ENCODE data around the gene GSTM3.
"Not testable (repeated sequence)": the region's sequence is repeated elsewhere in the genome, so short reads cannot be mapped to it uniquely, and the experiment has no call there.

Gene GSTM3

DNA sequence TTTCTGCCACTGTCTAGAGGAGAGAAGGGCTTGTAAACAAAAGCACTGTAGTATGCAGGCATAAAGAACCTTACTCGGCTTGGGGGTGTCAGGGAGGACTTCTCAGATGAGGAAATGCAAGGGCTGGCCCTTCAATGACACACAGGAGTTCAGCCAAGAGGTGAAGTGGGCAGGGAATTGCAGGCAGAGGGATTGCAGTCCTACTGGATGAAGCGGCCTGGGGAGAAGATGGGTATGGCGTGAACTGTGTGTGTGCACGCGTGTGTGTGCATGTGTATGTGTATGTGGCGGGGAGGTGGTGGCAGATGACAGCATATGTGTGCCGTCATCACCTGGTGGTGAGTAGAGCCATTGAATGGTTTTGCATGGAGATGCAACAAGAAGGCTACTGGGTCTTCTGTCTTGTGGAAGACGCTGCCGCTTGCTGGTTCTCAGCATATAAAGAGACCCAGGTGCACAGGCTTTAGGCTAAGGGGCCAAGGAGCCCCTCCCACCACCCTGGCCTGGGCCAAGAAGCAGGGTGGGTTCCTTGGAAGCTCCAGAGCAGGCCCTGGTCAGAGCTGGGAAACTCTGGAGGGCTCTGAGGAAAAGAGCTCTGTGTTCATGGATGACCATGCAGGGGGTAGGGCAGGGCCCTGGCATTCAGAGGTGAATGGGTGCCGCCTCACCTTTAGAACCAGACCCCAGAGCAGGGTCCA, 26.9 kb upstream of the GSTM3 start:
- H3K9me3 ChIP-seq (ENCODE audit: control insufficient read depth, insufficient read depth, low read length), result no peaks in the 10 kb centered on the region
- no peak overlapping the region for H3K27ac ChIP-seq (ENCODE audit: low read length)
- H3K4me1 ChIP-seq (ENCODE audit: control insufficient read depth, insufficient read depth, low read length), result no peaks in the 10 kb centered on the region; the same call in 1 of the 2 replicates
- no peaks in the 10 kb centered on the region for H3K36me3 ChIP-seq (ENCODE audit: control insufficient read depth, insufficient read depth, low read length)
- DNase-seq (ENCODE audit: low read depth, low spot score), result no peak
- H3K27me3 ChIP-seq (ENCODE audit: control insufficient read depth, insufficient read depth, low read length), result no peaks in the 10 kb centered on the region
- H3K4me3 ChIP-seq (ENCODE audit: low read length), result no peak overlapping the region
- WGBS (ENCODE audit: insufficient coverage, insufficient read length), result no CpG with 5 or more reads among the region's 10 CpGs

DNA sequence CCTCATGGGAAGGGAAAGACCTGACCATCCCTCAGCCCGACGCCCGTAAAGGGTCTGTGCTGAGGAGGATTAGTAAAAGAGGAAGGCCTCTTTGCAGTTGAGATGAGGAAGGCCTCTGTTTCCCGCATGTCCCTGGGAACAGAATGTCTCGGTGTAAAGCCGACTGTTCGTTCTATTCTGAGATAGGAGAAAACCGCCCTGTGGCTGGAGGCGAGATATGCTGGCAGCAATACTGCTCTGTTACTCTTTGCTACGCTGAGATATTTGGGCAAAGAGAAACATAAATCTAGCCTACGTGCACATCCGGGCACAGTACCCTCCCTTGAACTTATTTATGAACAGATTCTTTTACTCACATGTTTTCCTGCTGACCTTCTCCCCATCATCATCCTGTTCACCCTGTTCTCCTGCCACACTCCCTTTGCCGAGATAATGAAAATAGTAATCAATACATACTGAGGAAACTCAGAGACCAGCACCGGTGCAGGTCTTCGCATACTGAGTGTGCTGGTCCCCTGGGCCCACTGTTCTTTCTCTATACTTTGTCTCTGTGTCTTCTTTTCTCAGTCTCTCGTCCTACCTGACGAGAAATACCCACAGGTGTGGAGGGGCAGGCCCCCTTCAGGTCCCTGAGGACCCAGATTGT, 26.3 kb upstream of the GSTM3 start:
- H3K4me1 ChIP-seq (ENCODE audit: control insufficient read depth, insufficient read depth, low read length); H3K27ac ChIP-seq (ENCODE audit: low read length); DNase-seq (ENCODE audit: low read depth, low spot score); H3K27me3 ChIP-seq (ENCODE audit: control insufficient read depth, insufficient read depth, low read length); H3K36me3 ChIP-seq (ENCODE audit: control insufficient read depth, insufficient read depth, low read length); H3K4me3 ChIP-seq (ENCODE audit: low read length); H3K9me3 ChIP-seq (ENCODE audit: control insufficient read depth, insufficient read depth, low read length): not testable (repeated sequence)
- no CpG with 5 or more reads among the region's 17 CpGs for WGBS (ENCODE audit: insufficient coverage, insufficient read length)

DNA sequence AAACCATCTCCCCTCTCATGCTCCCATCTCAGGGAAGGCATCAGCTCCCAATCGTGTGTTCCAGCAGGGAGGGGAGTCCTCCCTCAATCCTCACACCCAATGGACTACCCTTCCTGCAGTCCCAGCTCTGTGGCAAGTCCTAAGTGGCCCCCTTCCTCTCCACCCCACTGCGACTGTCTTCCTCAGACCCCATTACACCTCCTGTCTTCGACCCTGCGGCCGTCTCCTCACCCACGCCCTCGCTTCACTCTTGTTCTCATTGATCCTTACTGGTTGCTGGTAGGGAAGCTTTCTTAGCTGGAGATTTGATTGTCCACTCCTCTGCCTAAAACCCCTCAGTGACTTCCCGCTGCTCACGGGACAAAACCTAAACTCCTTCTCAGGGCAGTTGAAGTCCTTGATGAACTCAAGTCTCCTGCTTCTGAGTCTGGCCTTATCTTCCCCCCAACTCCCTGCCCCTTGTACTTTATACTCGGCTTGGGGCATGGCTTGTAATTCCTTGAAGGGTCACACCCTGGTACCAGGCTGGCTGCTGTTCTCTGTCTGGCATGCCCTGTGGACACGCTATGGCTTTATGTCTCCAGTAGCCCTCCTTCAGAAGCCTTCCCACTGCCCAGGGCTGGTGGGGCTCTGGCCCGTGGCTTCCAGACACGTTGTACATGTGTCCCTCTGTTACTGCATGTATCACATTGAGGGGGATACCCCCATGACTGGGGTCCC, 25.2 kb upstream of the GSTM3 start:
- Histone ChIP-seq H3K27ac (ENCODE audit: low read length) (no peak overlapping the region), H3K4me1 (ENCODE audit: control insufficient read depth, insufficient read depth, low read length) (no peaks in the 10 kb centered on the region; the same call in 1 of the 2 replicates), H3K9me3 (ENCODE audit: control insufficient read depth, insufficient read depth, low read length) (no peaks in the 10 kb centered on the region), H3K4me3 (ENCODE audit: low read length) (no peak overlapping the region), H3K36me3 (ENCODE audit: control insufficient read depth, insufficient read depth, low read length) (no peaks in the 10 kb centered on the region; the same call in 1 of the 2 replicates), H3K27me3 (ENCODE audit: control insufficient read depth, insufficient read depth, low read length) (no peaks in the 10 kb centered on the region)
- WGBS (ENCODE audit: insufficient coverage, insufficient read length), result no CpG with 5 or more reads among the region's 13 CpGs
- DNase-seq (ENCODE audit: low read depth, low spot score), result no peak

DNA sequence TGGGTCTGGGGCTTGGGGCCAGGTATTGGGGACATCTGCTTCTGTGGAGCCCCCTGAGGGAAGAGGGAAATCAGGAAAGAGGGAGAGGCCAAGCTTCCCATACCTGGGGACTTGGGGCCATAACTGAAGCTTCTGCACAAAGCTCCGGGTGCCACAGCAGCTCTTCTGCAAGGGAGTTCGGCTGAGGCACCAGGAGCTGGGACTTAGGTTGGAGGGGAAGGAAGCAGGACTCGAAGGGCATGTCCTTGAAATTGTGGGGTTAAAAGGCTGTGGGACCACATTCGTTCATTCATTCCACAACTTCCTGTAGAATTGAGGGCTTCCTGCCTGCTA, 24.6 kb upstream of the GSTM3 start:
- no peaks in the 10 kb centered on the region; the same call in 1 of the 2 replicates for H3K4me1 ChIP-seq (ENCODE audit: control insufficient read depth, insufficient read depth, low read length)
- no peak for DNase-seq (ENCODE audit: low read depth, low spot score)
- no peak overlapping the region for H3K27ac ChIP-seq (ENCODE audit: low read length)
- H3K9me3 ChIP-seq (ENCODE audit: control insufficient read depth, insufficient read depth, low read length), result no peaks in the 10 kb centered on the region
- H3K36me3 ChIP-seq (ENCODE audit: control insufficient read depth, insufficient read depth, low read length), result no peaks in the 10 kb centered on the region; the same call in 1 of the 2 replicates
- no peaks in the 10 kb centered on the region for H3K27me3 ChIP-seq (ENCODE audit: control insufficient read depth, insufficient read depth, low read length)
- WGBS (ENCODE audit: insufficient coverage, insufficient read length), result no CpG with 5 or more reads among the region's 4 CpGs
- H3K4me3 ChIP-seq (ENCODE audit: low read length), result no peak overlapping the region

DNA sequence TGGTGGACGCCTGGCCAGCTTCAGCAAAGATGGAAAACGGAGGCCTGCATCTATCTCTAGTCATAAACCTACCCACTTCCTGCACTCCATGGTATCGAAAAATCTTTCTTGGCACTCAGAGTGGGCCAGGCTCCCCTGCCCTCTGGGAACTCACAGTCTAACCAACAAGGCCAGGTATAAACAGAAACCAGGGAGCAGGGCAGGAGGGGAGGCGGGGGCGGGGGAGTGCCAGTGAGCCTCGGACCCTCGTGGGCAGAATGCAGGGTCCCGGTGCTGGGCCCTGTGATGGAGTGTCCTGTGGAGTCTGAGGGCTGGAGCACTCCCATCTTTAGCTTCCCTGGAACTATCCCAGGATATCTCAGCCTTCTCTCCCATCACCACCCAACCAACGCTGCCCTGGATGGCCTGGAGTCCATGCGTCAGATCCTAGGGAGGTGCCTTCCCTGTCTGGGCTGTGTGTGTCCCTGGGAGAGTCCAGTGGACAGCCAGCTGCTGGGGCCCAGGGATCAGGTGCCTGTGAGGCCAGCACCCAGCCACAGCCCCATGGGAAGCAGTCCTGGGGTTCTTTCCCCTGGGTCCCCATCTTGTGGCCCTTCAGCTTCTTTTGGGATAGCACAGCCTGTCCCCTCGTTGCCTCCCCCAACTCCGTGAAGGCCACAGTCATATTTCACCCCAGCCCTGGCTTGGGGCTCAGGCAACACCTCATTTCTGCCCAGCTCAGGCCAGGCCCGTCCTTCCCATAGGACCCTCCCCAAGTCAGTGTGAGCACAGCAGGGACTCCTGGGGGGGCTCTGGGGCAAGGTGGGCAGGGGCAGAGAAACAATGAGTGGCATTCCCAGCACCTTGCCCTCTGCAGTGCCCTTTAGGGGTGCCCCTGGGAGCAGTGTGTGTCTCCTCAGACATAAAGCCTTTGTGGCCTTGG, 24.0 kb upstream of the GSTM3 start:
- no peaks in the 10 kb centered on the region for H3K27me3 ChIP-seq (ENCODE audit: control insufficient read depth, insufficient read depth, low read length)
- WGBS (ENCODE audit: insufficient coverage, insufficient read length), result no CpG with 5 or more reads among the region's 13 CpGs

DNA sequence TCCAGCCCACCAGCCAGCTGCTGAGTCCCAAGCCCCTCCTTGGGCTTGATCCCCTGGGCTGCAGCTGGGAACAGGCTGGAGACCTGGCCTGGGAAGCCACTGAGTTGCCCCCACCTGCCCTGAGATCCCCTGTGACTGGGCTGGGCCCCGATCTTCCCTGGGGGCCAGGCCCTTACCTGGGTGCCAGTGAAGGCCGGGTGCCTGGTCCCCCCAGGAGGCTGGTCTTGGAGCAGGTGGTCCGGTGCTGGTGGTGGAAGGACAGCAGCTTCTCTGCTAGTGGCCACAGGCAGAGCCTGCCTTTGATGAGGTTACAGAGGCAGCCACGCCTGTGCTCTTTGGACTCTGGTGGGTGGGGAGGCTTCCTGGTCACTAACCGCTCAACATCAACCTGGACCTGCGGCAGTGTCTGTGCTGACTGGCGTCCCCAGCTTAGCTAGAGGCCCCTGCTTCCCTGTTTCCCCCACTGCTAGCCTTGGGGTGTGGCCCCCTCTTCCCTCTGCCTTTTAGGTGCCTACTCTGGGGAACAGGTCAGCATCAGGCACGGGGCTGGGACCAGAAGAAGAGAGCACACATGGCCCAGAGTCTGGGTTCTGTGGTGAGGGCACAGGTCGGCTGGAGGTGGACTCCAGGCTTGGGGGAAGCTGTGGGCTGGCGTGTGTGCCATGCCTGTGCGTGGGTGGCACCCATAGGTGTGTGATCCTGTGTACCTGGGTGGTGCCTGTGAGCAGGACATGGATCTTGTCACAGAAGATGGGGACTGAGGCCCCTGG, 23.0 kb upstream of the GSTM3 start, which contains the start of gene EPS8L3:
TSS of gene EPS8L3 (minus strand) at position 278 of the 770 bp plus-strand sequence. CDS start 2,174 bp downstream, outside the sequence.
- H3K27me3 ChIP-seq (ENCODE audit: control insufficient read depth, insufficient read depth, low read length), result no peaks in the 10 kb centered on the region
- no peaks in the 10 kb centered on the region; the same call in 1 of the 2 replicates for H3K36me3 ChIP-seq (ENCODE audit: control insufficient read depth, insufficient read depth, low read length)
- no peak within 1 kb of the TSS for H3K4me3 ChIP-seq (ENCODE audit: low read length)
- H3K4me1 ChIP-seq (ENCODE audit: control insufficient read depth, insufficient read depth, low read length), result no peaks in the 10 kb centered on the region
- no peak within 1 kb of the TSS for H3K27ac ChIP-seq (ENCODE audit: low read length)
- no CpG with 5 or more reads among the region's 11 CpGs for WGBS (ENCODE audit: insufficient coverage, insufficient read length)
- no peak for DNase-seq (ENCODE audit: low read depth, low spot score)
- H3K9me3 ChIP-seq (ENCODE audit: control insufficient read depth, insufficient read depth, low read length), result no peaks in the 10 kb centered on the region

More for the DNA sequence above, 24.0 kb upstream of the GSTM3 start:
- H3K4me3 ChIP-seq (ENCODE audit: low read length), result no peak overlapping the region
- DNase-seq (ENCODE audit: low read depth, low spot score), result no peak
- no peaks in the 10 kb centered on the region for H3K4me1 ChIP-seq (ENCODE audit: control insufficient read depth, insufficient read depth, low read length)
- no peaks in the 10 kb centered on the region for H3K9me3 ChIP-seq (ENCODE audit: control insufficient read depth, insufficient read depth, low read length)
- no peaks in the 10 kb centered on the region; the same call in 1 of the 2 replicates for H3K36me3 ChIP-seq (ENCODE audit: control insufficient read depth, insufficient read depth, low read length)
- no peak overlapping the region for H3K27ac ChIP-seq (ENCODE audit: low read length)

DNA sequence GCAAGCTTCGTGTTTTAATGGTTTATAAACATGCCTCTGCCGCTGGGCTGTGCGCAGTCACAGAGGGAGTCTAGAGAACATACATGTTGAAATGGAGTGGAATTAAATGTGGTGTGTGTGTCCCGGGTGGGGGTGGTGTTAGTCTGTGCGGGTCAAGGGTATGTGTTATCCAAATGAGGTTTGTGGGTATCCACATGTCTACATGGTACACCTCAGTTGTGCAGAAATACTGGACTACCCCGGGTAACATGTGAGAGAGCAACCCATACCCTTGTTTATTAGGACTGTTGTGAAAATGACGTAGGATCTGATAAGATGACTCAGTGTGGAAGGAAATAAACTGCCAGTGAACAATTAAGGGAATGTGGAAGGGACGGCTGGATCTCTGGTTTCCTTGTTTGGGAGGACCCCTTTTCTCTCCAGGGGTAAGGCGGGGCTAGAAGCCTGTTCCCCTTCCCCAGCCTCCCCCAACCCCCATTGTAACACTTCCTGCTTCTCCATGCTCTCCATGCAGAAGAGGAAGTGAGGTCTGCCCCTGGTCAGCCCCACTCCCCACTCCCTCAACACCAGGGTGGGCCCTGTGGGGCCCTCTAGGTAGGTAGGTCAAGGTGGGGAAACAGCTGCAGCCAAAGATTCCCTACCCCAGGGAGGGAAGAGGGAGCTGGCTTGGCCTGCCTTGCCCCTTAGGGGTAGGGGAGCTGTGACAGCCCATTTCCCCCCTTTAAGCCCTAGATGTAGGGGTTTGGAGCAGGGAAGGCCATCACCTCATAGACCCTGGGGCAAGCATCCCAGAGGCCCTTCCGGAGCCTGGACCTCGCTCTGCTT, 22.2 kb upstream of the GSTM3 start:
- Histone ChIP-seq H3K4me1 (ENCODE audit: control insufficient read depth, insufficient read depth, low read length) (no peaks in the 10 kb centered on the region), H3K9me3 (ENCODE audit: control insufficient read depth, insufficient read depth, low read length) (no peaks in the 10 kb centered on the region), H3K27me3 (ENCODE audit: control insufficient read depth, insufficient read depth, low read length) (no peaks in the 10 kb centered on the region), H3K27ac (ENCODE audit: low read length) (no peak overlapping the region), H3K36me3 (ENCODE audit: control insufficient read depth, insufficient read depth, low read length) (no peaks in the 10 kb centered on the region; the same call in 1 of the 2 replicates), H3K4me3 (ENCODE audit: low read length) (no peak overlapping the region)
- no CpG with 5 or more reads among the region's 11 CpGs for WGBS (ENCODE audit: insufficient coverage, insufficient read length)
- no peak for DNase-seq (ENCODE audit: low read depth, low spot score)

DNA sequence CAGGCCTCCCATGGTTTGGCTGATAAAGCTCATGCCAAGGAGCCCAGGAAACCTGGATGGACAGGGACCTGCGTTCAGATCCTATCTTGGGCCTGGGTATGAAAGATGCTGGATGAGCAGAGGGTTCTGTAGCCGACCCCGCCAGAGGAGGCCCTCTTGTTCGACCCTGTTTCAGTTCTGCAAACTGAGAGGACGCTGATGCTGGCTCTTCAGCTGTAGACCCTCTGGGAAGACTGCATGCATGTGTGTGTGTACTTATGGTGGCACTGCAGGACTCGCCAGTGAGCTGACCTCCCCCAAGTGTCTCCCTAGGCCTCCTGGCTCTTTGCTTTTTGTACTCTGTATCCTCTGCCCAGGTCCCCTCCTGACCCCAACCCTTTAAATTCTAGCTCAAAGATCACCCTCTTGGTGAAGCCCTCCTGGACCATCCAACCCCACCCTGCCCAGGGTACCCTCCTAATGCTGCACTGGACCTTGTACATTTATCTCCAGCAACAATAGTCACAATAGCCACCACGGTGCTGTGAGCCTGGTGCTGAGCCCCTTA, 21.3 kb upstream of the GSTM3 start:
- DNase-seq (ENCODE audit: low read depth, low spot score), result no peak
- WGBS (ENCODE audit: insufficient coverage, insufficient read length), result no CpG with 5 or more reads among the region's 7 CpGs
- H3K27me3 ChIP-seq (ENCODE audit: control insufficient read depth, insufficient read depth, low read length), result no peaks in the 10 kb centered on the region
- H3K36me3 ChIP-seq (ENCODE audit: control insufficient read depth, insufficient read depth, low read length), result no peaks in the 10 kb centered on the region; the same call in 1 of the 2 replicates
- no peaks in the 10 kb centered on the region for H3K4me1 ChIP-seq (ENCODE audit: control insufficient read depth, insufficient read depth, low read length)
- H3K27ac ChIP-seq (ENCODE audit: low read length), result no peak overlapping the region
- no peak overlapping the region for H3K4me3 ChIP-seq (ENCODE audit: low read length)
- H3K9me3 ChIP-seq (ENCODE audit: control insufficient read depth, insufficient read depth, low read length), result no peaks in the 10 kb centered on the region

All from iPS DF 6.9 (cell line).